SKM-1 treated with dmso at 0.1 percent for 144 hours (cell line): ENCODE results near the gene PAM.
"Not testable (repeated sequence)": the region's sequence is repeated elsewhere in the genome, so short reads cannot be mapped to it uniquely, and the experiment has no call there.

Source experiments
- DNase-seq: peaks from one replicate; lab custom pipeline; 2025; ENCODE audit not compliant: unreplicated experiment; lab: John Stamatoyannopoulos, UW

PAM gene

GRCh38 chr5:102981957-102982635, 227.0 kb downstream of the PAM start:
- no peak for DNase-seq

GRCh38 chr5:102986074-102986473, 231.0 kb downstream of the PAM start:
- no peak for DNase-seq

GRCh38 chr5:102988459-102988858, 233.4 kb downstream of the PAM start:
- DNase-seq: no peak

- no peak for DNase-seq
These were observed 236.7 kb downstream of the PAM start for GRCh38 chr5:102991802-102992201.

GRCh38 chr5:102996011-102996575, 241.0 kb downstream of the PAM start:
- no peak for DNase-seq

- DNase-seq: no peak
These were observed 243.1 kb downstream of the PAM start for GRCh38 chr5:102998224-102998623.

- DNase-seq: no peak
These were observed 244.1 kb downstream of the PAM start for GRCh38 chr5:102999191-102999590.

- not testable (repeated sequence) for DNase-seq
These were observed 244.5 kb downstream of the PAM start for GRCh38 chr5:102999621-103000020.

GRCh38 chr5:103000089-103000488, 245.0 kb downstream of the PAM start:
- DNase-seq: no peak

GRCh38 chr5:103003872-103004271, 248.8 kb downstream of the PAM start:
- DNase-seq: no peak

GRCh38 chr5:103005276-103005675, 250.2 kb downstream of the PAM start:
- DNase-seq: no peak

- DNase-seq: no peak
These were observed 251.8 kb downstream of the PAM start for GRCh38 chr5:103006921-103007320.

- DNase-seq: no peak
These were observed 255.1 kb downstream of the PAM start for GRCh38 chr5:103010168-103010567.

- DNase-seq: no peak
These were observed 258.9 kb downstream of the PAM start for GRCh38 chr5:103013933-103014552.

GRCh38 chr5:103014983-103015382, 259.9 kb downstream of the PAM start:
- no peak for DNase-seq

GRCh38 chr5:103016167-103016566, 261.1 kb downstream of the PAM start:
- DNase-seq: no peak

- DNase-seq: no peak
These were observed 264.7 kb downstream of the PAM start for GRCh38 chr5:103019804-103020203.

- DNase-seq: peak; percentile 18
These were observed 266.2 kb downstream of the PAM start for GRCh38 chr5:103021314-103021713.

- DNase-seq: no peak
These were observed 272.2 kb downstream of the PAM start for GRCh38 chr5:103027267-103027666.

- no peak for DNase-seq
These were observed 276.5 kb downstream of the PAM start for GRCh38 chr5:103031607-103032006.

- no peak for DNase-seq
These were observed 278.6 kb downstream of the PAM start for GRCh38 chr5:103033696-103034095.

- DNase-seq: no peak
These were observed 279.7 kb downstream of the PAM start for GRCh38 chr5:103034662-103035392.
